HFFc6 (cell line): ENCODE results near the gene NUP37. TPM values are rescaled to one million over a fixed set of nuclear protein-coding genes. Genes with fewer than 3 reads are reported as not detected.
A peak's percentile ranks its signal among the peaks of the same experiment; 100 is the strongest.
"Not testable (repeated sequence)": the region's sequence is repeated elsewhere in the genome, so short reads cannot be mapped to it uniquely, and the experiment has no call there.

Source experiments
- DNase-seq: peaks from one replicate; pipeline ENCODE4 v3.0.0-alpha.2; 2018
- H3K27ac Mint-ChIP-seq: 2 replicates; pipeline ENCODE4 v1.8.0; 2020; ENCODE audit warnings: mild to moderate bottlenecking, mixed read lengths
- H3K27me3 Mint-ChIP-seq: 2 replicates; pipeline ENCODE4 v1.8.0; 2021; ENCODE audit warnings: mild to moderate bottlenecking, moderate library complexity, mixed read lengths; ENCODE audit not compliant: insufficient read depth
- H3K36me3 Mint-ChIP-seq: 2 replicates; pipeline ENCODE4 v1.8.0; 2021; ENCODE audit warnings: low read depth, mixed read lengths
- H3K4me1 Mint-ChIP-seq: 2 replicates; pipeline ENCODE4 v1.8.0; 2020; ENCODE audit warnings: low read depth, mixed read lengths
- H3K4me3 Mint-ChIP-seq: 2 replicates; pipeline ENCODE4 v1.8.0; 2020; ENCODE audit warnings: mild to moderate bottlenecking, moderate library complexity, mixed read lengths
- H3K9me3 Mint-ChIP-seq: 2 replicates; pipeline ENCODE4 v1.8.0; 2020; ENCODE audit warnings: mild to moderate bottlenecking, mixed read lengths
- total RNA-seq, 6 experiments: library from RNA; stranded (reverse); fragmentation: NEBNext Ultra II Directional; extraction: Animal tissue kit (Norgen Biotek cat#: 25700); gene quantifications; 2 replicates in 1 of 6; 3 replicates in 5 of 6; pipeline ENCODE4 v1.2.3, GENCODE V29; 2021
- TF ChIP-seq, protein P1 (sequence below): fragments of 200-600 bp; sonication (generic); IDR thresholded peaks from 2 replicates; pipeline ENCODE4 v1.5.0; 2021; ENCODE audit warnings: antibody characterized with exemption, mild to moderate bottlenecking

NUP37 gene
- total RNA-seq, 6 experiments from 2014 or later = 36.0 to 53.9 (median 47.8) TPM

DNA sequence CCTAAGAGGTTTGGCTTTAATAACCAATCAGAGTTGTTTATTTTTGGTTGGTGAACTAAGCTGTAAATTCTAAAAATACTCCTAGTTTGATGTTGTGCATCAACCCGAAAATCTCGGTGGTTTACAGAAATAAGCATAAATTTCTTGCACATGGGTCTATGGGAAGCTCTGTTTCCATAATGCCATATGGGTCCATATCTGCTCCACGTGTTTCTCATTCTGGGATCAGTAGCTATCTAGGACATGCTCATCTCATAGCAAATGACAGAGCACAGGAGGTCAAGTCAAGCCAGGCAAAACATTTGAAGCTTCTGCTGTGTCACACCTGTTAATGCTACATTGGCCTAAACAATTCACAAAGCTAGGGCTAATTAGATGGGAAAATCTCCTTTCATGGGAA is 23.1 kb downstream of the NUP37 start:
- Mint-ChIP-seq H3K4me1 (peaks cover 26% of the 10 kb centered on the region), H3K27me3 (no peaks in the 10 kb centered on the region), H3K36me3 (peaks cover 17% of the 10 kb centered on the region; the same call in 1 of the 2 replicates), H3K4me3 (no peak overlapping the region), H3K9me3 (no peaks in the 10 kb centered on the region), H3K27ac (no peak overlapping the region)
- DNase-seq = no peak
- TF ChIP-seq, protein P1, sequence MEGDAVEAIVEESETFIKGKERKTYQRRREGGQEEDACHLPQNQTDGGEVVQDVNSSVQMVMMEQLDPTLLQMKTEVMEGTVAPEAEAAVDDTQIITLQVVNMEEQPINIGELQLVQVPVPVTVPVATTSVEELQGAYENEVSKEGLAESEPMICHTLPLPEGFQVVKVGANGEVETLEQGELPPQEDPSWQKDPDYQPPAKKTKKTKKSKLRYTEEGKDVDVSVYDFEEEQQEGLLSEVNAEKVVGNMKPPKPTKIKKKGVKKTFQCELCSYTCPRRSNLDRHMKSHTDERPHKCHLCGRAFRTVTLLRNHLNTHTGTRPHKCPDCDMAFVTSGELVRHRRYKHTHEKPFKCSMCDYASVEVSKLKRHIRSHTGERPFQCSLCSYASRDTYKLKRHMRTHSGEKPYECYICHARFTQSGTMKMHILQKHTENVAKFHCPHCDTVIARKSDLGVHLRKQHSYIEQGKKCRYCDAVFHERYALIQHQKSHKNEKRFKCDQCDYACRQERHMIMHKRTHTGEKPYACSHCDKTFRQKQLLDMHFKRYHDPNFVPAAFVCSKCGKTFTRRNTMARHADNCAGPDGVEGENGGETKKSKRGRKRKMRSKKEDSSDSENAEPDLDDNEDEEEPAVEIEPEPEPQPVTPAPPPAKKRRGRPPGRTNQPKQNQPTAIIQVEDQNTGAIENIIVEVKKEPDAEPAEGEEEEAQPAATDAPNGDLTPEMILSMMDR = no peak

DNA sequence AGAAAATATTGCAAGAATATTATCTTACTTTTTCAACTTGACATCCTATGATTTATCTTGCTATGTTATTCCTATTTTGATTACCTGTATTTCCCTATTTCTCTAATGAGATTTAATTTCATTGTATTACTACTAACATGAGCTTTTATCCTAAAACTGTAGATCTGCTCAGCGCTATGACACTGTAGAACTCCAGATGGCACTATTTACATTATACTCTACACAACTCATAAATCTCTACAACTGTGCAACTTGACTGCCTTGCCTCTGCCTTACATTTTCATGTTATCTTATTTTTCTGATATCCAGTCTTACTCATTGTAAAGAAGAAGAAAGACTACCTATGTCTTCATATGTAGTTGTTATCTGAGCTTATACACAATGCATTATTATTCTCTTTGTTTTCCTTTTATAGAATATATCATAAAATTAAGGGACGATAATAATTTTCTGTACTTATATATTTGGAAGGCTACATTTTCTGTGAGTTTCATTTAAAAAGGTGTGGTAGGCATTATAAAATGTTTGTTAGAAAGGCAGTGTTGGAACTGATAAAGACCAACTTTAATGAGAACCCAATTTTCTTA is 24.1 kb downstream of the NUP37 start:
- TF ChIP-seq, protein P1 = peak; percentile 72
- H3K9me3 Mint-ChIP-seq = no peaks in the 10 kb centered on the region
- H3K4me3 Mint-ChIP-seq = no peak overlapping the region
- peaks cover 17% of the 10 kb centered on the region; the same call in 1 of the 2 replicates for H3K36me3 Mint-ChIP-seq
- DNase-seq = peak; percentile 37
- H3K27me3 Mint-ChIP-seq = no peaks in the 10 kb centered on the region
- H3K27ac Mint-ChIP-seq = no peak overlapping the region
- peaks cover 26% of the 10 kb centered on the region for H3K4me1 Mint-ChIP-seq

DNA sequence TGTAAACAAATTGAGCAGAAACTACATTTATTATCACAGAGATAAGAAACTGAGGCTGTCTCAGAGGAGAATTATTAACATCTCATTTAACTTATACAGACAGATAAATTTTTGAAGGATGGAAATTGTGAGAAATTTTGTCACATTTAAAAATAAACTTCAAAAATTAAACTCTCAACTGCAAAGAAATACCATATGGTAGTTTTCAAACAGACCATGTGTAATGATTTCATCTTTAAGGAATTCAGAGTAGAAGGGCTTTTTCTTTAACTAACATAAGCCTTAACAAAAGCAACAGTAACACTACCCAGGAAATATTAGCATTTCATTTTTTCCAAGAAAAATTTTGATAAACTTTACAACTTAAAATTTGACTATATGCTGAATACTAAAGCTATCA is 26.6 kb downstream of the NUP37 start:
- Mint-ChIP-seq H3K36me3 (peaks cover 13% of the 10 kb centered on the region), H3K4me3 (no peak overlapping the region), H3K4me1 (peaks cover 26% of the 10 kb centered on the region), H3K9me3 (0 out of 2 replicates have a peak, but pooled peaks cover 4% of the 10 kb centered on the region), H3K27me3 (no peaks in the 10 kb centered on the region), H3K27ac (peak overlapping the region; percentile 57)
- peak; percentile 8 for DNase-seq
- TF ChIP-seq, protein P1 = no peak

DNA sequence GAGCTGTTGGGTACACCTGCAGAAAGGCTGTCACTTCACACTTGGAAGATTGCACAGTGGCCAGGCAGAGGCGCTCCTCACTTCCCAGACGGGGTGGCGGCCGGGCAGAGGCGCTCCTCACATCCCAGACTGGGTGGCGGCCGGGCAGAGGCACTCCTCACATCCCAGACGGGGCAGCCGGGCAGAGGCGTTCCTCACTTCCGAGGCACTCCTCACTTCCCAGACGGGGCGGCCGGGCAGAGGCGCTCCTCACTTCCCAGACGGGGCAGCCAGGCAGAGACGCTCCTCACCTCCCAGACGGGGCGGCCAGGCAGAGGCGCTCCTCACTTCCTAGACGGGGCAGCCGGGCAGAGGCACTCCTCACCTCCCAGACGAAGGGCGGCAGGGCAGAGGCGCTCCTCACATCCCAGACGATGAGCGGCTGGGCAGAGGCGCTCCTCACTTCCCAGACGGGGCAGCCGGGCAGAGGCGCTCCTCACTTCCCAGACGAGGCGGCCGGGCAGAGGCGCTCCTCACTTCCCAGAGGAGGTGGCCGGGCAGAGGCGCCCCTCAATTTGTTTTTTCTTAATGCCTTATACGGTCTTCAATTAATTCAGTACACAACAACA is 30.6 kb downstream of the NUP37 start:
- H3K4me3 Mint-ChIP-seq, H3K27ac Mint-ChIP-seq, DNase-seq, H3K9me3 Mint-ChIP-seq, H3K27me3 Mint-ChIP-seq: not testable (repeated sequence)
- Mint-ChIP-seq H3K4me1 (peaks cover 23% of the 10 kb centered on the region), H3K36me3 (peaks cover 14% of the 10 kb centered on the region)

DNA sequence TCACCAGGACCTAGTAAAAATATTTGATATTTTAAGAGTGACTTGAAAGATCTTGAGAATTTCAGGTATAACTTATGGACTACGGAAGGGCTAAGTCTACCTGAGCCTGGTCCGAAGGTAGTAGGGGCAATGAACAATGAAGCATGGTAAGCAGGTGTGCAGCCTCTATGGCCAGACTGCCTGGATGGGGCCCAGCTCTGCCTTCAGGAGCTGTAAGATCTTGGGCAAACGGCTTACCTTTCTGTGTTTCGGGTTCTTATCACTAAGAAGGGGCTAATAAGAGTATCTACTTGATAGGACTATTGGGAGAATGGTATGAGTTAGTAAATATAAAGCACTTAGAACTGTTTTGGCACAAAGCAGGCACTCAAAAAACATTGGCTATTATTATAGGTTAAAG is 39.1 kb downstream of the NUP37 start:
- H3K27ac Mint-ChIP-seq = no peak overlapping the region
- DNase-seq = no peak
- no peaks in the 10 kb centered on the region for H3K9me3 Mint-ChIP-seq
- no peak overlapping the region for H3K4me3 Mint-ChIP-seq
- TF ChIP-seq, protein P1 = no peak
- peaks cover 1% of the 10 kb centered on the region; the same call in 1 of the 2 replicates for H3K27me3 Mint-ChIP-seq
- H3K4me1 Mint-ChIP-seq = peaks cover 5% of the 10 kb centered on the region; the same call in 1 of the 2 replicates
- peaks cover 25% of the 10 kb centered on the region for H3K36me3 Mint-ChIP-seq

DNA sequence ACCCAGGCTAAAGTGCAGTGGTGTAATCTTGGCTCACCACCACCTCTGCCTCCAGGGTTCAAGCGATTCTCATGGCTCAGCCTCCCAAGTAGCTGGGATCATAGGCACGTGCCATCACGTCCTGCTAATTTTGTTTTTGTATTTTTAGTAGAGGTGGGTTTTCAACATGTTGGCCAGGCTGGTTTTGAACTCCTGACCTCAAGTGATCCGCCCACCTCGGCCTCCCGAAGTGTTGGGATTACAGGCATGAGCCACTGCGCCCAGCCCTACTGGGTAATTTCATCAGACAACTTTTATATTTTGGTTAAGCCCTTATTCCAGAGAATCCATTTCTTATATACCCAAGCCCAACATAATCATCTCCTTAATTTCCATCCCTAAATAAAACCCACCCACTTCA is 47.8 kb downstream of the NUP37 start:
- H3K27ac Mint-ChIP-seq, H3K4me3 Mint-ChIP-seq, H3K9me3 Mint-ChIP-seq, H3K27me3 Mint-ChIP-seq, DNase-seq, H3K36me3 Mint-ChIP-seq: not testable (repeated sequence)
- peaks cover 18% of the 10 kb centered on the region for H3K4me1 Mint-ChIP-seq
